Heart left ventricle (tissue), 16 donors: ENCODE measurements around the gene ADCY3. TPM values are rescaled to one million over a fixed set of nuclear protein-coding genes. Genes with fewer than 3 reads are reported as not detected.

Experiments
- ATAC-seq, 4 donors: fragments of 200-7000 bp; cut with Tn5 transposase; one replicate each; pipeline ENCODE4 v1.9.1; 2020 to 2022; ENCODE audit warnings: moderate library complexity in 4 of 4, mild to moderate bottlenecking in 3 of 4, moderate number of reproducible peaks in 1 of 4
- DNase-seq, 5 donors: peaks; one replicate each; pipeline ENCODE4 v3.0.0-alpha.2; 2020
- H3K27ac ChIP-seq, 12 donors: fragments of 200-600 bp; sonication (generic) in 4 of 12; one replicate each; pipeline versions ENCODE4 v1.5.0 to v1.8.0; 2016 to 2022; ENCODE audit warnings: mild to moderate bottlenecking in 2 of 12
- H3K27me3 ChIP-seq, 9 donors: fragments of 200-600 bp; sonication (generic) in 2 of 9; one replicate each; pipeline versions ENCODE4 v1.5.1 to v1.8.0; 2016 to 2022; ENCODE audit warnings: mild to moderate bottlenecking in 3 of 9
- H3K36me3 ChIP-seq, 9 donors: fragments of 200-600 bp; sonication (generic) in 2 of 9; one replicate each; pipeline versions ENCODE4 v1.5.0 to v1.8.0; 2018 to 2022; ENCODE audit warnings: mild to moderate bottlenecking in 2 of 9
- H3K4me1 ChIP-seq, 12 donors: fragments of 200-600 bp; sonication (generic) in 4 of 12; one replicate each; pipeline versions ENCODE4 v1.5.0 to v1.8.0; 2016 to 2022; ENCODE audit warnings: mild to moderate bottlenecking in 3 of 12
- H3K4me3 ChIP-seq, 12 donors: fragments of 200-600 bp; sonication (generic) in 4 of 12; one replicate each; pipeline versions ENCODE4 v1.5.0 to v1.8.0; 2017 to 2022; ENCODE audit warnings: mild to moderate bottlenecking in 9 of 12, moderate library complexity in 4 of 12
- H3K9me3 ChIP-seq, 12 donors: fragments of 200-600 bp; sonication (generic) in 4 of 12; one replicate each; pipeline versions ENCODE4 v1.5.0 to v1.8.0; 2016 to 2022; ENCODE audit warnings: mild to moderate bottlenecking in 1 of 12
- CTCF ChIP-seq, 12 donors: fragments of 200-600 bp; sonication (generic) in 4 of 12; IDR thresholded peaks; one replicate each; pipeline versions ENCODE4 v1.5.0 to v1.8.0; 2018 to 2022; ENCODE audit warnings: antibody characterized with exemption in 12 of 12, mild to moderate bottlenecking in 5 of 12
- POLR2A ChIP-seq, 2 donors: fragments of 450-650 bp; IDR thresholded peaks; one replicate each; pipeline ENCODE4 v1.6.1; 2017; ENCODE audit warnings: antibody characterized with exemption in 2 of 2, mild to moderate bottlenecking in 2 of 2, moderate library complexity in 2 of 2
- WGBS, 4 donors: extraction: QIAGEN DNeasy Blood & Tissue Kit in 2 of 4; methylation state at CpG; one replicate each; pipeline versions ENCODE4 v1.1.5 to v1.1.7; 2013 to 2018; 5-methylcytosine and 5-hydroxymethylcytosine counted together
- intact Hi-C, 10 donors: fragments of 100-400 bp; cut with DNase I; formaldehyde crosslinking; loops; one replicate each; pipeline versions ENCODE4 v1.11.1 to v1.14.2; 2022
- polyA plus RNA-seq, 2 donors: library from polyadenylated mRNA; stranded (reverse); fragments of 200-250 nt; gene quantifications; one replicate each; pipeline ENCODE4 v1.2.3, GENCODE V29; 2013
- total RNA-seq, 9 donors: library from RNA; depleted of rRNA in 2 of 9; stranded (reverse); fragments of >200 nt in 2 of 9; fragmentation: NEBNext Ultra II Directional in 3 of 9; extraction: Animal tissue kit (Norgen Biotek cat#: 25700) in 3 of 9; gene quantifications; one replicate each; pipeline versions ENCODE4 v1.1.0 to v1.2.4, GENCODE V29; 2016 to 2023
- donor health status: ischemic (EF 13 %, LVEDD 7.1; RV severe dilation, severe dysfunction).
- donor health status: healthy with polysubstance abuse.
- donor health status: DM: no; HTN: yes; CAD: no.
- donor health status: DM: no; HTN: no; CAD: no.
- donor health status: ischemic (EF 25% LVEDD 6.9; RV normal size, moderate dysfunction).
- donor health status: ischemic (EF 25% LVEDD 5.7; RV mildly dilated, moderate dysfunction).
- donor health status: healthy.
- donor health status: DM: yes; HTN: yes; CAD: no.
- donor health status: ischemic (EF 35%, LVEDD 5.7; RV mildly dilated, moderate dysfunction).
- donor health status: nonischemic (EF 11% LVEDD 7.7; RV severe dilation, severe dysfunction).
- donor health status: DM: yes; HTN: yes; CAD: no.
- donor health status: PGD.
- donor health status: ischemic (EF 29% LVEDD 5.4; RV normal size, mild dysfunction).
- donor health status: nonischemic (EF 23%, LVEDD 6.1; RV moderate dilation, normal function).

The ADCY3 gene
- total and polyA plus RNA-seq, 11 donors = 9.3 to 36.0 (median 14.4) TPM

- 73 to 76% (median 74%) methylated on average over 5 of the region's 5 CpGs for WGBS, 4 donors
- peak in 1 of 5 donors; percentile 2 for DNase-seq
- H3K27me3 ChIP-seq = no peaks in the 10 kb centered on the region
- intact Hi-C loops = no loop called here
- H3K4me1 ChIP-seq = no peaks in the 10 kb centered on the region
- H3K9me3 ChIP-seq = peaks cover 0 to 11% (median 2%) of the 10 kb centered on the region in 12 donors
- H3K27ac ChIP-seq = no peak overlapping the region
- peaks cover 0 to 4% (median 0%) of the 10 kb centered on the region in 9 donors for H3K36me3 ChIP-seq
- no peak for TF ChIP-seq POLR2A (IDR thresholded peaks at IDR 0.05)
- no peak for TF ChIP-seq CTCF (IDR thresholded peaks at IDR 0.05)
- ATAC-seq = no peak
- H3K4me3 ChIP-seq = no peak overlapping the region
Observed at GRCh38 chr2:24907116-24907515, 12.9 kb downstream of the ADCY3 start.

GRCh38 chr2:24906466-24906865 is 13.6 kb downstream of the ADCY3 start:
- intact Hi-C loops = no loop called here
- Histone ChIP-seq H3K36me3 (peaks cover 0 to 4% (median 0%) of the 10 kb centered on the region in 9 donors), H3K27me3 (no peaks in the 10 kb centered on the region), H3K4me3 (no peak overlapping the region), H3K4me1 (no peaks in the 10 kb centered on the region), H3K9me3 (peaks cover 0 to 11% (median 2%) of the 10 kb centered on the region in 12 donors), H3K27ac (no peak overlapping the region)
- 93 to 95% (median 94%) methylated on average over 2 to 6 of the region's 6 CpGs for WGBS, 4 donors
- ATAC-seq (no peak), DNase-seq (peak in 1 of 5 donors; percentile 7)
- TF ChIP-seq CTCF (IDR thresholded peaks at IDR 0.05) (no peak), POLR2A (IDR thresholded peaks at IDR 0.05) (no peak)

- TF ChIP-seq POLR2A (IDR thresholded peaks at IDR 0.05) (no peak), CTCF (IDR thresholded peaks at IDR 0.05) (no peak)
- H3K27ac ChIP-seq = no peak overlapping the region
- peaks cover 0 to 4% (median 0%) of the 10 kb centered on the region in 9 donors for H3K36me3 ChIP-seq
- WGBS, 4 donors = 90 to 92% (median 91%) methylated on average over 23 of the region's 23 CpGs
- peaks cover 0 to 7% (median under 1%) of the 10 kb centered on the region in 12 donors for H3K4me1 ChIP-seq
- H3K27me3 ChIP-seq = no peaks in the 10 kb centered on the region
- no peak overlapping the region for H3K4me3 ChIP-seq
- no peaks in the 10 kb centered on the region for H3K9me3 ChIP-seq
- ATAC-seq (no peak), DNase-seq (peak in 1 of 5 donors; percentile 21)
- intact Hi-C loops = no loop called here
Observed at GRCh38 chr2:24903161-24904103, 16.6 kb downstream of the ADCY3 start.

GRCh38 chr2:24899361-24899910 is 20.6 kb downstream of the ADCY3 start:
- 81 to 88% (median 82%) methylated on average over 7 of the region's 7 CpGs for WGBS, 4 donors
- intact Hi-C loops = no loop called here
- no peak for ATAC-seq

More at GRCh38 chr2:24899361-24899910, 20.6 kb downstream of the ADCY3 start:
- no peak overlapping the region for H3K4me3 ChIP-seq
- H3K27me3 ChIP-seq = no peaks in the 10 kb centered on the region
- no peak overlapping the region for H3K27ac ChIP-seq
- no peak for DNase-seq
- peaks cover 0 to 7% (median 0%) of the 10 kb centered on the region in 9 donors for H3K36me3 ChIP-seq
- TF ChIP-seq CTCF (IDR thresholded peaks at IDR 0.05) (no peak), POLR2A (IDR thresholded peaks at IDR 0.05) (no peak)
- H3K9me3 ChIP-seq = peaks cover 0 to 16% (median 9%) of the 10 kb centered on the region in 12 donors
- H3K4me1 ChIP-seq = peaks cover 0 to 13% (median 4%) of the 10 kb centered on the region in 12 donors
